Fibroblast of the conjunctiva (primary cell): ENCODE measurements around the gene CBLN3.

Source experiments
- DNase-seq: peaks from one replicate; pipeline ENCODE4 v3.0.0-alpha.2; 2010; ENCODE audit warnings: low read depth

CBLN3 gene

GRCh38 chr14:24439257-24439656, 9.8 kb upstream of the CBLN3 start:
- DNase-seq, result no peak

- no peak for DNase-seq
These were observed 9.0 kb upstream of the CBLN3 start for GRCh38 chr14:24438223-24439097.

GRCh38 chr14:24437736-24438067, 8.2 kb upstream of the CBLN3 start:
- no peak for DNase-seq

- DNase-seq, result no peak
These were observed 7.7 kb upstream of the CBLN3 start for GRCh38 chr14:24437020-24437735.

- DNase-seq, result peak; percentile 79
These were observed 7.0 kb upstream of the CBLN3 start for GRCh38 chr14:24436355-24437019.

GRCh38 chr14:24435998-24436354, 6.5 kb upstream of the CBLN3 start:
- DNase-seq, result no peak

GRCh38 chr14:24435192-24435810, 5.8 kb upstream of the CBLN3 start:
- no peak for DNase-seq

GRCh38 chr14:24434676-24435075, 5.2 kb upstream of the CBLN3 start:
- no peak for DNase-seq

GRCh38 chr14:24434036-24434435, 4.6 kb upstream of the CBLN3 start:
- no peak for DNase-seq

GRCh38 chr14:24432259-24433131, 3.0 kb upstream of the CBLN3 start:
- no peak for DNase-seq

- DNase-seq, result peak; percentile 94
These were observed 2.2 kb upstream of the CBLN3 start for GRCh38 chr14:24431569-24432258.

- peak; percentile 70 for DNase-seq
These were observed 1.5 kb upstream of the CBLN3 start for GRCh38 chr14:24430682-24431568.

GRCh38 chr14:24430143-24430681, 744 bp upstream of the CBLN3 start:
- peak; percentile 79 for DNase-seq

- no peak for DNase-seq
These were observed 657 bp downstream of the CBLN3 start for GRCh38 chr14:24428628-24429394.

GRCh38 chr14:24427537-24428508, 1.6 kb downstream of the CBLN3 start:
- DNase-seq, result no peak

- no peak for DNase-seq
These were observed 2.4 kb downstream of the CBLN3 start for GRCh38 chr14:24426912-24427536.
